Smooth muscle cell (in vitro differentiated cells): ENCODE results near the gene ALDH18A1. TPM values are rescaled to one million over a fixed set of nuclear protein-coding genes. Genes with fewer than 3 reads are reported as not detected.

Source experiments
- DNase-seq: peaks from one replicate; lab custom pipeline; 2025; ENCODE audit not compliant: unreplicated experiment; lab: John Stamatoyannopoulos, UW
- H2AFZ ChIP-seq: fragments of 200-600 bp; sonication (generic); 2 replicates; pipeline ENCODE4 v1.6.0; 2016; ENCODE audit warnings: antibody characterized with exemption, low read depth, mild to moderate bottlenecking
- H3F3A ChIP-seq: fragments of 200-600 bp; sonication (generic); 2 replicates; pipeline ENCODE4 v1.6.0; 2017; ENCODE audit warnings: antibody characterized with exemption, low read depth
- H3K27ac ChIP-seq: fragments of 200-600 bp; sonication (generic); 2 replicates; pipeline ENCODE4 v1.5.1; 2016; ENCODE audit warnings: low read depth, mild to moderate bottlenecking
- H3K27me3 ChIP-seq: fragments of 200-600 bp; sonication (generic); 2 replicates; pipeline ENCODE4 v1.6.1; 2016; ENCODE audit warnings: low read depth, mild to moderate bottlenecking
- H3K36me3 ChIP-seq: fragments of 200-600 bp; sonication (generic); 2 replicates; pipeline ENCODE4 v1.5.1; 2016; ENCODE audit warnings: low read depth
- H3K4me1 ChIP-seq: fragments of 200-600 bp; sonication (generic); 2 replicates; pipeline ENCODE4 v1.5.1; 2016; ENCODE audit warnings: low read depth
- H3K4me2 ChIP-seq: fragments of 200-600 bp; sonication (generic); 2 replicates; pipeline ENCODE4 v1.6.0; 2016; ENCODE audit warnings: mild to moderate bottlenecking
- H3K4me3 ChIP-seq: fragments of 200-600 bp; sonication (generic); 2 replicates; pipeline ENCODE4 v1.5.1; 2016; ENCODE audit warnings: mild to moderate bottlenecking
- H3K79me2 ChIP-seq: fragments of 200-600 bp; sonication (generic); 2 replicates; pipeline ENCODE4 v1.6.0; 2016; ENCODE audit warnings: low read depth, mild to moderate bottlenecking
- H3K9ac ChIP-seq: fragments of 200-600 bp; sonication (generic); 2 replicates; pipeline ENCODE4 v1.6.0; 2016; ENCODE audit warnings: low read depth
- H3K9me3 ChIP-seq: fragments of 200-600 bp; sonication (generic); replicated peaks from 2 replicates; pipeline ENCODE4 v1.5.1; 2016; ENCODE audit warnings: low read depth
- H4K20me1 ChIP-seq: fragments of 200-600 bp; sonication (generic); 2 replicates; pipeline ENCODE4 v1.6.0; 2016; ENCODE audit warnings: low read depth
- CTCF ChIP-seq: fragments of 200-600 bp; sonication (generic); IDR thresholded peaks from 2 replicates; pipeline ENCODE4 v1.5.1; 2017; ENCODE audit warnings: borderline replicate concordance, mild to moderate bottlenecking, antibody characterized with exemption; ENCODE audit not compliant: insufficient read depth, poor library complexity, severe bottlenecking
- WGBS: methylation state at CpG from one replicate; pipeline ENCODE4 v1.1.7; 2016; ENCODE audit warnings: low lambda C conversion rate; 5-methylcytosine and 5-hydroxymethylcytosine counted together
- polyA plus RNA-seq: library from polyadenylated mRNA; unstranded; fragments of >200 nt; fragmentation: Nextera tagmentation; extraction: Ambion mirVana; gene quantifications from 2 replicates; pipeline ENCODE4 v1.2.1, GENCODE V29; 2016
- total RNA-seq: library from RNA; depleted of rRNA; stranded (reverse); fragments of >200 nt; gene quantifications from 2 replicates; pipeline ENCODE4 v1.2.3, GENCODE V29; 2014

Gene ALDH18A1
- total and polyA plus RNA-seq, 2 experiments from 2014 or later = 98.2 to 124 TPM

- H3K27ac ChIP-seq = no peak overlapping the region
- H3F3A ChIP-seq = peaks cover 8% of the 10 kb centered on the region
- TF ChIP-seq CTCF = no peak
- no peak overlapping the region for H2AFZ ChIP-seq
- H3K27me3 ChIP-seq = no peaks in the 10 kb centered on the region
- H3K9ac ChIP-seq = no peak overlapping the region
- peak overlapping the region; percentile 91 for H3K4me2 ChIP-seq
- H3K9me3 ChIP-seq = no peaks in the 10 kb centered on the region
- H3K79me2 ChIP-seq = peaks cover 48% of the 10 kb centered on the region
- no peak for DNase-seq
- peaks cover 22% of the 10 kb centered on the region for H4K20me1 ChIP-seq
- WGBS = 58% methylated on average over 1 of the region's 1 CpG
- H3K4me3 ChIP-seq = peak overlapping the region; percentile 90
- peaks cover 17% of the 10 kb centered on the region for H3K4me1 ChIP-seq
- no peaks in the 10 kb centered on the region for H3K36me3 ChIP-seq
Measured at GRCh38 chr10:95558593-95559320, 97.8 kb downstream of the ALDH18A1 start.

GRCh38 chr10:95556994-95557767 lies 99.3 kb downstream of the ALDH18A1 start:
- Histone ChIP-seq H2AFZ (no peak overlapping the region), H3K27ac (no peak overlapping the region), H4K20me1 (peaks cover 22% of the 10 kb centered on the region), H3K9ac (no peak overlapping the region), H3K9me3 (no peaks in the 10 kb centered on the region), H3F3A (peaks cover 8% of the 10 kb centered on the region), H3K4me1 (peaks cover 17% of the 10 kb centered on the region), H3K79me2 (peaks cover 61% of the 10 kb centered on the region), H3K27me3 (no peaks in the 10 kb centered on the region), H3K4me3 (no peak overlapping the region), H3K36me3 (no peaks in the 10 kb centered on the region), H3K4me2 (no peak overlapping the region)
- WGBS = 91% methylated on average over 8 of the region's 8 CpGs
- DNase-seq = no peak
- TF ChIP-seq CTCF = no peak

Other genes starting within 250 kb of the ALDH18A1 start
- 21.0 and 29.0 TPM in 2 replicates for gene SORBS1, start 95.3 kb downstream of the ALDH18A1 start, total RNA-seq
- 11.3 and 14.6 TPM in 2 replicates for gene SORBS1, start 95.3 kb downstream of the ALDH18A1 start, polyA plus RNA-seq
- 52.0 and 57.2 TPM in 2 replicates for gene TCTN3, start 37.2 kb upstream of the ALDH18A1 start, total RNA-seq
- 57.6 and 62.8 TPM in 2 replicates for gene TCTN3, start 37.2 kb upstream of the ALDH18A1 start, polyA plus RNA-seq
- 4.6 and 5.0 TPM in 2 replicates for gene ENTPD1, start 99.5 kb upstream of the ALDH18A1 start, total RNA-seq
- gene ENTPD1, start 99.5 kb upstream of the ALDH18A1 start, polyA plus RNA-seq = 1.0 and 2.7 TPM in 2 replicates